SU-DHL-6 (cell line): Measurements from ENCODE around the gene PTGR1.
"Not testable (repeated sequence)": the region's sequence is repeated elsewhere in the genome, so short reads cannot be mapped to it uniquely, and the experiment has no call there.

Experiments used
- H2AFZ ChIP-seq: fragments of 200-600 bp; sonication (generic); 2 replicates; pipeline ENCODE4 v1.6.1; 2014; ENCODE audit warnings: low read depth, mild to moderate bottlenecking, moderate library complexity, mixed read lengths, antibody characterized with exemption, low read length; ENCODE audit not compliant: severe bottlenecking
- H3F3A ChIP-seq: fragments of 200-600 bp; shearing (Covaris generic); 2 replicates; pipeline ENCODE4 v1.6.0; 2016; ENCODE audit warnings: antibody characterized with exemption, mild to moderate bottlenecking; ENCODE audit not compliant: insufficient read depth
- H3K27ac ChIP-seq: fragments of 200-600 bp; sonication (generic); 2 replicates; pipeline ENCODE4 v1.5.1; 2016; ENCODE audit warnings: low read depth, mild to moderate bottlenecking, low read length, moderate library complexity, mixed read lengths
- H3K27me3 ChIP-seq: fragments of 200-600 bp; sonication (generic), shearing (Covaris generic); 2 replicates; pipeline ENCODE4 v1.6.0; 2014; ENCODE audit warnings: mild to moderate bottlenecking, low read length
- H3K36me3 ChIP-seq: fragments of 200-600 bp; sonication (generic); 2 replicates; pipeline ENCODE4 v1.6.1; 2014; ENCODE audit warnings: mild to moderate bottlenecking, low read length, mixed read lengths
- H3K4me2 ChIP-seq: fragments of 300-600, 200-600 bp; shearing (Covaris generic), sonication (generic); 2 replicates; pipeline ENCODE4 v1.6.0; 2014; ENCODE audit warnings: low read length, low read depth, mild to moderate bottlenecking; ENCODE audit not compliant: poor library complexity, severe bottlenecking
- H3K4me3 ChIP-seq: fragments of 200-600 bp; sonication (generic); 2 replicates; pipeline ENCODE4 v1.5.1; 2014; ENCODE audit warnings: antibody characterized with exemption, low read length, mild to moderate bottlenecking, mixed read lengths; ENCODE audit not compliant: insufficient read depth, poor library complexity, severe bottlenecking
- H3K79me2 ChIP-seq: fragments of 200-600 bp; sonication (generic); 2 replicates; pipeline ENCODE4 v1.6.1; 2014; ENCODE audit warnings: mild to moderate bottlenecking, low read length, moderate library complexity; ENCODE audit not compliant: insufficient read depth
- H3K9ac ChIP-seq: fragments of 200-600 bp; sonication (generic); 2 replicates; pipeline ENCODE4 v1.7.0; 2014; ENCODE audit warnings: mild to moderate bottlenecking, low read length
- H3K9me2 ChIP-seq: fragments of 200-600 bp; sonication (generic); replicated peaks from 2 replicates; pipeline ENCODE4 v1.6.1; 2014; ENCODE audit warnings: low read length; ENCODE audit not compliant: insufficient read depth
- H3K9me3 ChIP-seq: fragments of 200-600 bp; sonication (generic); 2 replicates; pipeline ENCODE4 v1.6.1; 2014; ENCODE audit warnings: low read length, mixed read lengths; ENCODE audit not compliant: insufficient read depth
- H4K20me1 ChIP-seq: fragments of 200-600 bp; sonication (generic); 2 replicates; pipeline ENCODE4 v1.6.1; 2014; ENCODE audit warnings: low read depth, mild to moderate bottlenecking, antibody characterized with exemption, low read length, moderate library complexity, mixed read lengths
- CTCF ChIP-seq: fragments of 200-600 bp; sonication (generic); IDR thresholded peaks from one replicate; pipeline ENCODE4 v1.5.1; 2017; ENCODE audit warnings: antibody characterized with exemption, mild to moderate bottlenecking, low read length, moderate library complexity; ENCODE audit not compliant: insufficient read depth, poor library complexity, severe bottlenecking
- EZH2phosphoT487 ChIP-seq: fragments of 200-600 bp; sonication (generic), shearing (Covaris generic); conservative IDR thresholded peaks from 2 replicates; pipeline ENCODE4 v1.6.1; 2018; ENCODE audit warnings: mild to moderate bottlenecking, antibody characterized with exemption, low read length, moderate library complexity, mixed read lengths

The PTGR1 gene

DNA sequence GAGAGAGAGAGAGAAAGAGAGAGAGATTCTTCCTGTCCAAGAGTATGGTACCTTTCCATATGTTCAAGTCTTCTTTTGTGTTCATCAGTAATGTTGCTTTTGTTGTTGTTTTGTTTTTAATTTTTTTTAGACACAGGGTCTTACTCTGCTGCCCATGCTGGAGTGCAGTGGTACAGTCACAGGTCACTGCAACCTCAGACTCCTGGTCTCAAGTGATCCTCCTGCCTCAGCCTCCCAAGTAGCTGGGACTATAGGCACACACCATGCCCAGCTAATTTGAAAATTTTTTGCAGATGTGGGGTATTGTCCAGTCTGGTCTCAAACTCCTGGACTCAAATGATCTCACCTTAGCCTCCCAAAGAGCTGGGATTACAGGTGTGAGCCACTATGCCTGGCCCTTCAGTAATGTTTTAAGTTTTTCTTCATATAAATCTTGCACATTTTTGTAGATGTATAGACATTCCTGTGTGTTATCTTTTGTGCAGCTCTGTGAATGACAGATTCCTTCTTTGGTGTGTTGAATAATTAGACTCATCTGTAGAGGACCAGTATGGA lies 38.2 kb downstream of the PTGR1 start:
- H2AFZ ChIP-seq: no peak overlapping the region
- H3K79me2 ChIP-seq: no peaks in the 10 kb centered on the region
- H4K20me1 ChIP-seq: no peaks in the 10 kb centered on the region
- TF ChIP-seq CTCF (no peak), EZH2phosphoT487 (no peak)
- H3K9me2 ChIP-seq: no peaks in the 10 kb centered on the region
- H3K27ac ChIP-seq: no peak overlapping the region
- H3K36me3 ChIP-seq: no peaks in the 10 kb centered on the region
- H3K9ac ChIP-seq: no peak overlapping the region
- H3K27me3 ChIP-seq: no peaks in the 10 kb centered on the region
- H3F3A ChIP-seq: no peaks in the 10 kb centered on the region
- H3K4me3 ChIP-seq: no peak overlapping the region
- H3K4me2 ChIP-seq: no peak overlapping the region
- H3K9me3 ChIP-seq: no peaks in the 10 kb centered on the region

DNA sequence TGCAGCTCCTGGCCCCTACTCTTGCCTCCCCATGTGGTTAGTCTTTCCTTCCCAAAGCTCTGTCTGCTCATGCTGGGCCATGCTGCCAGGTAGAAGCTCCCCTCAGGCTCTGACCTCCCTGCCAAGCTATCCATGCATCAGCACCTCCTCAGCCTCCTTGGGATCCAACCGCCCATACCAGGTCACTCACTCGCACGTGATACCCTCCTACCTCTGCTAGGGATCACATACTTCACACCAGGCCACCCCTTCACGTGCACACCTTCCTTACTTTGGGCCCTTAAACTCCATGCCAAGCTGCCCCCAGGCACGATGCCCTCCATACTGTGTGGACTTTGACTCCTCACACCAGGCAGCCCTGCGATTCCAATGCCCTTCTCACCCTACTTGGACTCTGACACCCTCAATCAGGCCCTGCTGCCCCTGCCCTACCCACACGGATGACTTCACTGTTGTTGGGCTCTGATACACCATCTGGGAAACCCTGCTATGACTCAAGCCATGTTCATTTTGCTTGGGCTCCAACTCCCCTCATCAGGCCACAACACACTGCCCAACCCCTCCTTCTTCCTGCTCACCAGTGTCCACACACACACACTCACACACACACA lies 40.3 kb downstream of the PTGR1 start:
- Histone ChIP-seq H3K9me2 (no peaks in the 10 kb centered on the region), H3K4me3 (no peak overlapping the region), H3K36me3 (no peaks in the 10 kb centered on the region), H3K27me3 (no peaks in the 10 kb centered on the region), H3F3A (no peaks in the 10 kb centered on the region), H3K4me2 (no peak overlapping the region), H2AFZ (no peak overlapping the region), H4K20me1 (no peaks in the 10 kb centered on the region), H3K9ac (no peak overlapping the region), H3K79me2 (no peaks in the 10 kb centered on the region), H3K9me3 (no peaks in the 10 kb centered on the region), H3K27ac (no peak overlapping the region)
- TF ChIP-seq EZH2phosphoT487: no peak
- no peak for TF ChIP-seq CTCF

DNA sequence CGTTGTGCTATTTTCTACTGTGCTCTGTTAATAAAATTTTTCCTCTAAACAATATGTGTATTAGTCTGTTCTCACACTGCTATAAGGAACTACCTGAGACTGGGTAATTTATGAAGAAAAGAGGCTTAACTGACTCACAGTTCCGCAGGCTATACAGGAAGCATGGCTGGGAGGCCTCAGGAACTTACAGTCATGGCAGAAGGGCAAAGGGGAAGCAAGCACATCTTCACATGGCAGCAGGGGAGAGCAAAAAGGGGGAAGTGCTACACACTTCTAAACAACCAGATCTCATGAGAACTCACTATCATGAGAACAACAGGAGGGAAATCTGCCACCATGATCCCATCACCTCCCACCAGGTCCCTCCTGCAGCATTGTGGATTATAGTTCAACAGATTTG lies 44.0 kb downstream of the PTGR1 start:
- not testable (repeated sequence) for H3K79me2 ChIP-seq, H3K27ac ChIP-seq, H3F3A ChIP-seq, H3K36me3 ChIP-seq, H3K27me3 ChIP-seq, H3K9me2 ChIP-seq, H3K4me3 ChIP-seq, H3K4me2 ChIP-seq, H4K20me1 ChIP-seq, H3K9me3 ChIP-seq, H2AFZ ChIP-seq, H3K9ac ChIP-seq

GRCh38 chr9:111548623-111549022 lies 50.8 kb downstream of the PTGR1 start:
- no peaks in the 10 kb centered on the region for H3K79me2 ChIP-seq
- TF ChIP-seq CTCF: no peak
- no peak for TF ChIP-seq EZH2phosphoT487
- H3F3A ChIP-seq: no peaks in the 10 kb centered on the region
- no peak overlapping the region for H3K9ac ChIP-seq
- H3K27ac ChIP-seq: no peak overlapping the region
- peaks cover 40% of the 10 kb centered on the region; the same call in 1 of the 2 replicates for H3K9me3 ChIP-seq
- H3K27me3 ChIP-seq: no peaks in the 10 kb centered on the region
- no peak overlapping the region for H2AFZ ChIP-seq
- H3K4me2 ChIP-seq: no peak overlapping the region
- no peaks in the 10 kb centered on the region for H3K9me2 ChIP-seq
- no peaks in the 10 kb centered on the region for H3K36me3 ChIP-seq
- no peak overlapping the region for H3K4me3 ChIP-seq
- no peaks in the 10 kb centered on the region for H4K20me1 ChIP-seq
